HCT116 (cell line): ENCODE data around the gene LMBR1.

Source experiments
- ATF3 ChIP-seq: IDR thresholded peaks from 2 replicates; pipeline ENCODE4 v1.6.1; 2012
- CEBPB ChIP-seq: IDR thresholded peaks from 2 replicates; pipeline ENCODE4 v1.6.1; 2012; ENCODE audit warnings: low read depth
- CTCF ChIP-seq, 3 experiments: fragments of 200-600 bp in 1 of 3; sonication (generic) in 1 of 3; IDR thresholded peaks in 2 of 3; conservative IDR thresholded peaks in 1 of 3; 2 replicates each; pipeline ENCODE4 v1.5.1; 2012 to 2017; ENCODE audit warnings: low read depth in 2 of 3, low read length in 2 of 3, antibody characterized with exemption in 1 of 3, borderline replicate concordance in 1 of 3, control low read depth in 1 of 3, mild to moderate bottlenecking in 1 of 3, mixed read lengths in 1 of 3, mixed run types in 1 of 3, moderate library complexity in 1 of 3; ENCODE audit not compliant: insufficient read depth in 1 of 3
- EGR1 ChIP-seq: IDR thresholded peaks from 2 replicates; pipeline ENCODE4 v1.6.1; 2012; ENCODE audit warnings: low read depth
- EZH2 ChIP-seq: fragments of 200-600 bp; sonication (generic); IDR thresholded peaks from 2 replicates; pipeline ENCODE4 v1.6.1; 2017; ENCODE audit warnings: antibody characterized with exemption, mixed run types
- EZH2phosphoT487 ChIP-seq: fragments of 200-600 bp; IDR thresholded peaks from 2 replicates; pipeline ENCODE4 v1.6.1; 2018; ENCODE audit warnings: antibody characterized with exemption, borderline replicate concordance
- MAX ChIP-seq: IDR thresholded peaks from 2 replicates; pipeline ENCODE4 v1.6.1; 2012
- POLR2A ChIP-seq: IDR thresholded peaks from 2 replicates; pipeline ENCODE4 v1.7.0; 2011; ENCODE audit warnings: borderline replicate concordance; ENCODE audit not compliant: insufficient read depth, insufficient read length; ENCODE audit errors: extremely low read depth
- POLR2AphosphoS5 ChIP-seq: IDR thresholded peaks from 2 replicates; pipeline ENCODE4 v1.6.1; 2011; ENCODE audit warnings: mild to moderate bottlenecking, low read depth, low read length, moderate library complexity
- RAD21 ChIP-seq: IDR thresholded peaks from 2 replicates; pipeline ENCODE4 v1.6.1; 2012; ENCODE audit warnings: low read depth, mild to moderate bottlenecking
- REST ChIP-seq: IDR thresholded peaks from 2 replicates; pipeline ENCODE4 v1.6.1; 2012; ENCODE audit warnings: low read depth
- SRF ChIP-seq: IDR thresholded peaks from 2 replicates; pipeline ENCODE4 v1.6.1; 2012; ENCODE audit warnings: low read depth
- ZBTB33 ChIP-seq: IDR thresholded peaks from 2 replicates; pipeline ENCODE4 v1.6.1; 2011; ENCODE audit warnings: mild to moderate bottlenecking, low read length, moderate library complexity; ENCODE audit not compliant: insufficient replicate concordance; ENCODE audit errors: extremely low read depth
- ZNF274 ChIP-seq: fragments of 200-500 bp; sonication (Bioruptor generic); IDR thresholded peaks from 2 replicates; pipeline ENCODE4 v1.6.1; 2014; ENCODE audit warnings: mild to moderate bottlenecking, low read depth, low read length, inconsistent platforms

- TF ChIP-seq CEBPB = no peak
- TF ChIP-seq EZH2 = no peak
- TF ChIP-seq MAX = no peak
- no peak for TF ChIP-seq CTCF (IDR thresholded peaks at IDR 0.05 in 2 of 3, conservative IDR thresholded peaks at IDR 0.05 in 1 of 3; ENCODE audit: borderline replicate concordance in 1 of 3, insufficient read depth in 1 of 3, low read depth in 2 of 3, low read length in 2 of 3)
- no peak for TF ChIP-seq POLR2A
- no peak for TF ChIP-seq ZBTB33
- no peak for TF ChIP-seq EZH2phosphoT487
- TF ChIP-seq ZNF274 = no peak
- no peak for TF ChIP-seq SRF
- TF ChIP-seq POLR2AphosphoS5 = no peak
- no peak for TF ChIP-seq ATF3
- no peak for TF ChIP-seq REST
- TF ChIP-seq RAD21 = no peak
- no peak for TF ChIP-seq EGR1
These were observed 200.1 kb downstream of the LMBR1 start for GRCh38 chr7:156692849-156693248.
